Stomach (tissue), 4 donors: Measurements from ENCODE around the gene RPS15.

Source experiments
- CTCF ChIP-seq, 7 experiments: fragments of 450-650 bp in 4 of 7; fragments of 200-600 bp in 3 of 7; sonication (generic) in 3 of 7; IDR thresholded peaks; one replicate each; pipeline ENCODE4 v1.5.1; 2016 to 2019; ENCODE audit warnings: antibody characterized with exemption in 7 of 7, control low read depth in 2 of 7, mild to moderate bottlenecking in 1 of 7
- EP300 ChIP-seq: sonication (generic); formaldehyde crosslinking; IDR thresholded peaks from one replicate; pipeline ENCODE4 v1.6.1; 2017; ENCODE audit warnings: antibody characterized with exemption
- POLR2A ChIP-seq, 4 donors: fragments of 450-650 bp; IDR thresholded peaks; one replicate each; pipeline ENCODE4 v1.6.1; 2016; ENCODE audit warnings: antibody characterized with exemption in 4 of 4, control low read depth in 2 of 4, mild to moderate bottlenecking in 1 of 4, moderate library complexity in 1 of 4
- POLR2AphosphoS5 ChIP-seq, 3 donors: sonication (generic); formaldehyde crosslinking; IDR thresholded peaks; one replicate each; pipeline ENCODE4 v1.6.1; 2016; ENCODE audit warnings: antibody characterized with exemption in 3 of 3

GRCh38 chr19:1451916-1452801, 14.0 kb downstream of the RPS15 start:
- TF ChIP-seq EP300 (no peak), POLR2AphosphoS5 (IDR thresholded peaks at IDR 0.05) (no peak), CTCF (IDR thresholded peaks at IDR 0.05) (no peak), POLR2A (IDR thresholded peaks at IDR 0.05) (no peak)
